HEK293T (cell line): ENCODE measurements around the gene FCN2.

Source experiments
- BHLHE40 ChIP-seq: fragments of 450-650 bp; IDR thresholded peaks from 2 replicates; pipeline ENCODE4 v1.6.1; 2016; ENCODE audit warnings: mild to moderate bottlenecking, moderate library complexity, borderline replicate concordance
- CTBP1 ChIP-seq: fragments of 450-650 bp; IDR thresholded peaks from 2 replicates; pipeline ENCODE4 v1.6.1; 2016; ENCODE audit warnings: borderline replicate concordance
- ELF4 ChIP-seq: fragments of 450-650 bp; IDR thresholded peaks from 2 replicates; pipeline ENCODE4 v1.6.1; 2017; ENCODE audit warnings: antibody characterized with exemption
- FOXA1 ChIP-seq: fragments of 450-650 bp; IDR thresholded peaks from 2 replicates; pipeline ENCODE4 v1.6.1; 2016; ENCODE audit warnings: mild to moderate bottlenecking
- FOXK2 ChIP-seq: fragments of 450-650 bp; IDR thresholded peaks from 2 replicates; pipeline ENCODE4 v1.6.1; 2016; ENCODE audit warnings: mild to moderate bottlenecking
- FOXM1 ChIP-seq: fragments of 450-650 bp; IDR thresholded peaks from 2 replicates; pipeline ENCODE4 v1.6.1; 2017; ENCODE audit warnings: mild to moderate bottlenecking, borderline replicate concordance
- HDGF ChIP-seq: fragments of 450-650 bp; IDR thresholded peaks from 2 replicates; pipeline ENCODE4 v1.6.1; 2017; ENCODE audit warnings: antibody characterized with exemption, borderline replicate concordance
- L3MBTL2 ChIP-seq: fragments of 450-650 bp; conservative IDR thresholded peaks from 2 replicates; pipeline ENCODE4 v1.6.1; 2016; ENCODE audit warnings: mild to moderate bottlenecking
- LEF1 ChIP-seq: fragments of 450-650 bp; IDR thresholded peaks from 2 replicates; pipeline ENCODE4 v1.6.1; 2017; ENCODE audit warnings: mild to moderate bottlenecking, borderline replicate concordance
- NFRKB ChIP-seq: fragments of 450-650 bp; IDR thresholded peaks from 2 replicates; pipeline ENCODE4 v1.6.1; 2016; ENCODE audit warnings: mild to moderate bottlenecking, moderate library complexity
- SP1 ChIP-seq: fragments of 450-650 bp; IDR thresholded peaks from 2 replicates; pipeline ENCODE4 v1.6.1; 2017
- SUZ12 ChIP-seq: fragments of 450-650 bp; IDR thresholded peaks from 2 replicates; pipeline ENCODE4 v1.6.1; 2016; ENCODE audit warnings: mild to moderate bottlenecking

DNA sequence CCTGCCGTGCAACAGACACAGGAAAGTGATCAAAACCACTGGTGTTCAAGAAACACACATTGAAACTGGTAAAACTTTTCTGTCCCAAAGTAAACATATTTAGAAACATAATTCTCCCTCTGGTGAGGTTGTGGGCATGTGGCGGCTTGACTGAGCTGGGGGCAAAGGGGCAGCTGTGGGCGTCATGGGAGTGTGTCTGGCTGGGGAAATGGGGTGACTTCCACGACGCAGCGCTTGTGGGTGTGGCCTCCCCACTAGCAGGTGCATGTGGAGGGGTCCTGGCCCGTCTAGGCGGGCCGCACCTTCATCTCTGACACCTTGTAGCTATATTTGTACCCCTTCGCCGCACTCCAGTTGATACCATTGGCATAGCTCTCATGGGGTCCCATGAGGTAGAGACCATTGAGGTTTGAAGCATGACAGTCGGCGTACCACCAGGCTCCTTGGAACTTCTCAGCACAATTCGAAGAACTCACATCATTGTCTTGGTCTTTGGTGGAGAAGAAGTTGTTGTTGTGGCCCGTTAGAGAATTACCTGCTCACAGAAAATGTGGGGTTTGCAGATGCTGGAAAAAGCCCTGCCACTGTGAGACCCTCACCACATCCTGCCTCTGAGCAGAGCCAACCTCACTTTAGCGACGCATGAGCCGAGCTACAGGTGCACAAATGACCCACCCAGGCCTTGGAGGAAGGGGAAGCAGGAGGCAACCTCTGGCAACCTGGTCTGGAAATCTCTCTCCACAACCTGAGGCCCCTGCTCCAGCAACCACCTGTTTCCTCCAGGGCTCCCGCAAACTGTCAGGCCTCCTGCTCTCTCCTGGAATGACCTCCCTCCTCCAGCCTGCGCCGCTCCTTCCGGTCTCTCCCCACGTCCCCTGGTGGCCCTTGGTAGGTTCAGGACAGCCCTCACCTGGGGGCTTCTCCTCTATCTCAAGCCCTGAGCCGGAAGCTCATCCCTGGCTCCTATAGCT is 29.2 kb downstream of the FCN2 start:
- TF ChIP-seq L3MBTL2 (no peak), SUZ12 (no peak), ELF4 (no peak), SP1 (no peak), FOXA1 (no peak), FOXM1 (no peak), NFRKB (no peak), BHLHE40 (no peak), HDGF (no peak), CTBP1 (no peak), LEF1 (no peak), FOXK2 (no peak)
